GM21786 (cell line): Measurements from ENCODE around the gene LLGL2.
"Not testable (repeated sequence)": the region's sequence is repeated elsewhere in the genome, so short reads cannot be mapped to it uniquely, and the experiment has no call there.

Source experiments
- ATAC-seq: cut with Tn5 transposase; IDR thresholded peaks from one replicate; pipeline ENCODE4 v1.9.1; 2021; ENCODE audit not compliant: unreplicated experiment

The LLGL2 gene

DNA sequence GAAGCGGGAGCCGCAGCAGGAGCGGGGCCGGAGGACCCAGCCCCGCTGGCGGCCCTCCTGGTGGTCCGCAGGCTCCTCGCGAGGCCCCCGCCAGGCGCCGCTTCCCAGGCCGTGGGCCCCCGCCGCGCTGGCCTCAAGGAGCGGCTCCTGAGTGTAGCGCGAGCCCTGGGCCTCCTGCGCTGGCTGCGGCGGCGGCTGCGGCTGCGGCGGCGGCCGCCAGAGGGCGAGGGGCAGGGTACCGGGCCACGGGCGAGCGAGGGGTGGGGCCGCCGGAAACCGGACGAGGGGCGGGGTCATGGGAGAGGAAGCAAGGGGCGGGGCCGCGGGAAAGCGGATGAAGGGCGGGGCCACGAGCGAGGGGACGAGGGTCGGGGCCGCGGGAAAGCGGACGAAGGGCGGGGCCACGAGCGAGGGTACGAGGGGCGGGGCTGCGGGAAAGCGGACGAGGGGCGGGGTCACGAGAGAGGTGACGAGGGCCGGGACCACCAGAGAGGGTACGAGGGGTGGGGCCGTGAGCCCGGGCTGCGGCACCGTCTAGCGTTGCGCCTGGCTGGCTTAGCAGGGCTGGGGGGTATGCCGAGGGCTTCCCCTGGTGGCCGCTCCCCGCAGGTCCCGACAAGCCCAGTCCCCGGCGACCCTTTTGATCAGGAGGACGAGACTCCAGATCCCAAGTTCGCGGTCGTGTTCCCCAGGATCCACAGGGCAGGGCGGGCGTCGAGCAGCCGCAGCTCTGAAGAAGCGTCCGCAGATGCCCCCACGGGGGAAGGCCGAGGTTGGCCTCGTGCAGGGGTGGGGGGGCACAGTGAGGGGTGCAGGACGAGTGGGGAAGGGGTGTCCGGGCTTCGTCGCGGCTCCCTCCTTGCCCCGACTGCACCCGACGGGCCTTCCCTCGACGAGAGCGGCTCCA, 63.8 kb downstream of the LLGL2 start:
- peak; percentile 68 for ATAC-seq

DNA sequence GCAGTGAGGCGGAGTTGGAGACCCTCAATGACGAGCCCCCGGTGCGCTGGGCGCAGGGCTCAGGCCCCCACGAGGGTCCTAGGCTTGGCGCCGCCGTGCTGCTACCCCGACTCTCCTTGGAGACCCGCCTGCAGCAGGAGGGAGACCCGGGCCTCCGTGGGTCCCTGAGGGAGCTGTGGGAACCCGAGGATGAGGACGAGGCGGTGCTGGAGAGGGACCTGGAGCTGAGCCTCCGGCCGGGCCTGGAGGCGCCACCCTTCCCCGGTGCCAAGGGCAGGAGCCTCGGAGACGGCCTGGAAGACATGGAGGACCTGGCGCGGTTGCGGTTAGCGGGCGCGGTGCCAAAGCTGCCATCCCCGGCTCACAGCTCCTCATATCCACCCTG, 64.4 kb downstream of the LLGL2 start:
- ATAC-seq: no peak

DNA sequence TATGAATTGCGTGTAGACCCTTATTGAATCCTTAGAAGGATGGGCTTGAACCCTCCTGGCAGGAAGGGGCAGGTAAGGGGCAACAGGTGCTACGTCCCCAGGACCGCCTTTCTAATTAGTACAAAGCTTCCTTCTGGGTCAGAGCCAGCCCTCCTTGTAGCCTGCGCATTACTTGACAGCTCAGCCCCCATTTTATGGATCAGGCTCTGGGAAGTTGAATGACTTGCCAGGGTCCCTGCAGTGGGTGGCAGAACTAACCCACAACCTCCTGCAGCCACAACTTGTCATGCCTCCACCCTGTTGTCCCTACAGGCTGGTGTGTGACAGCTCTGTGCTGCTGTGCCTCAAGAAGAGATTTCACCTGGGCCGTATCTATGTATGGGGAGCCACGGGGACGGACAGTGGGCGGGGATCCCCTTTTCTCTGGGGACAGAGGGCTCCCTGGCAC, 64.8 kb downstream of the LLGL2 start:
- no peak for ATAC-seq

DNA sequence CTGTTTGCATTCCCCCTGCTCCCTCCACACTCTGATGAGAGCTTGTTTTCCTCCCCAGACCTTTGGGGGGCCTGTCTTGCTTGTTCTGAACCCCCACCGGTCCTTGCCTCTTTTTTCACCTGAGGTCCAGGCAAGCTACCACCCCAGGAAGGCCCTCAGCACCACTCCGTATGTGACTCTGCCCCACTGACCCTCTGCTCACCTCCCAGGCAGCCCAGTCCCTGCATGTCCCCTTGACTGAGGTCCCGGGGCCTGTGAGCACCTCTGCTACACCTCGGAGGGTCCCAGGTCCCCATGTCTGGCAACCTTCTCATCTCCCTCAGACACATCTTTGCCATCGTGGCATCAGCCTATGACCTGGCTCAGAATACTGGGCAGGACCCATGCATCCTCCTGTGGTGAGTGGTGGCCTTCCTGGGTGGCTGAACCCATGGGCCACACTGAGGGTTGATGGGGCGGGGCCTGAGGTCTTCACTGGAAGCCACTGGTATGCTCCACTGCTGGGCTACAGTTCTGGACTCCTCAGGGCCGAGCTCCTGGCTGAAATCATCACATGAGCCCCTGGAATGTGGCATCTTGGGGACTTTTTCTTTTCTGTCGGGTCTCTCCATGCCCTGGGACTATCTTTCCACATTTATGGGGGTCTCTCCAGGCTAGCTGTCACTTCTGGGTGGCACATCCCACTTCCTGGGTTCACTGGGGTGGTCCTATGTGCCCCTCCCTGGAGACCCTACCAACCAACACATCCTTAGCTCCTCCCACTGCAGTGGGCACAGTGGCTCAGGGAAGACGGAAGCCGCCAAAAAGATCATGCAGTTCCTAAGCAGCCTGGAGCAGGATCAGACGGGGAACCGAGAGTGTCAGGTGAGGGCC, 65.6 kb downstream of the LLGL2 start:
- ATAC-seq: no peak

DNA sequence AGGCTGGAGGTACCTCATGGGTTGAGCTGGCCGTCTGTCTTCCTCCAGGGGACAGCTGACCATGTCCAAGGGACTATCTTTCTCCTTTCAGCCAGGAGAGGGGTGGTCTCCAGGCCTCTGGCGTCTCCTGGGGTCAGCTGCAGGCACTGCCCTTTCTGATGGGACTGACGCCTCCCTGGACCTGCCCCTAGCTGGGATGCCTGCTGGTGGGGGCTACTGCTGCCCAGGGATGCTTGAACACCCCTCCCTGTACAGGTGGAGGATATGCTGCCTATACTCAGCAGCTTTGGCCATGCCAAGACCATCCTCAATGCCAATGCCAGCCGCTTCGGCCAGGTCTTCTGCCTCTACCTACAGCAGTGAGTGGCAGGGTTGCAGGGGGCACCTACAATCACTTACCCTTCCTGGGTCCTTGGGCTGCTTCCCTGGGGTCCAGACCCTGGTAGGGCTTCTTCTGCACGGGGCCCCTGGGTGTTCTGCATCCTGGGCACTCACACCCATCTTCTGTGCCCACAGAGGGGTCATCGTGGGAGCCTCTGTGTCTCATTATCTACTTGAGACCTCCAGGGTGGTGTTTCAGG, 66.3 kb downstream of the LLGL2 start:
- no peak for ATAC-seq

DNA sequence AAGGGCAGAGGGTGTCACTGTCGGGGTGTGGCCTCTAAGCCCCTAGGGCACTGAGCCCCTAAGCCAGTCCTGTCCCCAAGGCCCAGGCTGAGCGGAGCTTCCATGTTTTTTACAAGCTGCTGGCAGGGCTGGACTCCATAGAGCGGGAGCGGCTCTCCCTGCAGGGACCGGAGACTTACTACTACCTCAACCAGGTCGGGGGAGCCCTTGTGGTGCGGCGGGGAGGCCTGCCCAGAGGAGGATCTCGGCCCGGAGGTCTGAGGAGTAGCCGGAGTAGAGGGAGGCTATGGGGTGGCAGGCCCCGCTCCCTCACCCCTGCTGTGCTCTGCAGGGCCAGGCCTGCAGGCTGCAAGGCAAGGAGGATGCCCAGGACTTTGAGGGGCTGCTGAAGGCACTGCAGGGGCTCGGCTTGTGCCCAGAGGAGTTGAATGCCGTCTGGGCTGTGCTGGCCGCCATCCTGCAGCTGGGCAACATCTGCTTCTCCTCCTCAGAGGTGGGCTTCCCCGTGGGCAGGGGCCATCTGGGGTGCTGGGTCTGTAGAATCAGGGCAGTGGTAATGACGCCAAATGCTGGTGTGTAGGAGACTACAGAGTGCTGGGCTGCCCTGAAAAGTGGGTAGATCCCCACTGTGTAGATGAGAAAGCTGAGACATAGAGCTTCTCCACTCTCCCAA, 67.0 kb downstream of the LLGL2 start:
- ATAC-seq: no peak

DNA sequence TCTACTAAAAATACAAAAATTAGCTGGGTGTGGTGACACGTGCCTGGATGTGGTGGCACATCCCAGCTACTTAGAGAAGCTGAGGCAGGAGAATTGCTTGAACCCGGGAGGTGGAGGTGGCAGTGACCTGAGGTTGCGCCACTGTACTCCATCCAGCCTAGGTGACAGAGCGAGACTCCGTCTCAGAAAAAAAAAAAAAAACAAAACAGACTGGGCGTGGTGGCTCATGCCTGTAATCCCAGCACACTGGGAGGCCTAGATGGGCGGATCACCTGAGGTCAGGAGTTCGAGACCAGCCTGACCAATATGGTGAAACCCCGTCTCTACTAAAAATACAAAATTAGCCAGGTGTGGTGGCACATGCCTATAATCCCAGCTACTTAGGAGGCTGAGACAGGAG, 67.9 kb downstream of the LLGL2 start:
- ATAC-seq: not testable (repeated sequence)

DNA sequence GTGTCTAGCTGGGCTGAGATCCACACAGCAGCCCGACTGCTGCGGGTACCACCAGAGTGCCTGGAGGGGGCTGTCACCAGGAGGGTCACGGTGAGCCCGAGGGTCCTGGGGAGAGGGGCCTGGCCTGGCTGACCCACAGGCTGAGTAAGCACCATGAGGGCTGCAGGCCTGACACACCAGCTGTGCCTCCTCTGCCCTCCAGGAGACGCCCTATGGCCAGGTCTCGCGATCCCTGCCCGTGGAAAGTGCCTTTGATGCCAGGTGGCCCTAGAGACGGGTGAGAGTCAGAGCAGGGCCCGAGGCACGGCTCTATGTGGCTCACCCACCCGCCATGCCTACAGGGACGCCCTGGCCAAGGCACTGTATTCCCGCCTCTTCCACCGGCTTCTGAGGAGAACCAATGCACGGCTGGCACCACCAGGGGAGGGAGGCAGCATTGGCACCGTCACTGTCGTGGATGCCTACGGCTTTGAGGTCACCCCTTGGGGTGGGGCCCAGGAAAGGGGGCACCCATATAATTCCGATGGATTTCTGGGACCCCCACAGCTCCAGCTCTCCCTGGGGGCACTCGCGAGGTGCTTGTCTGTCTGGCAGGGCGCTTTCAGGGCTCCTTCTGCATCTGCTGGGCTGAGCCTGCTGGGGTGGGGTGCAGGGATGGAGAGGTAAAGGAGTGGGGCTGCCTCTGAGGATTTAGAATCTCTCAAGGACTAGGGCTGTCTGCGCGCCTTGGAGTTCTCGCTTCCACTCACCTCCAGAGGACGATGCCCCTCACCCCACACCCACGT, 69.2 kb downstream of the LLGL2 start:
- ATAC-seq: no peak

DNA sequence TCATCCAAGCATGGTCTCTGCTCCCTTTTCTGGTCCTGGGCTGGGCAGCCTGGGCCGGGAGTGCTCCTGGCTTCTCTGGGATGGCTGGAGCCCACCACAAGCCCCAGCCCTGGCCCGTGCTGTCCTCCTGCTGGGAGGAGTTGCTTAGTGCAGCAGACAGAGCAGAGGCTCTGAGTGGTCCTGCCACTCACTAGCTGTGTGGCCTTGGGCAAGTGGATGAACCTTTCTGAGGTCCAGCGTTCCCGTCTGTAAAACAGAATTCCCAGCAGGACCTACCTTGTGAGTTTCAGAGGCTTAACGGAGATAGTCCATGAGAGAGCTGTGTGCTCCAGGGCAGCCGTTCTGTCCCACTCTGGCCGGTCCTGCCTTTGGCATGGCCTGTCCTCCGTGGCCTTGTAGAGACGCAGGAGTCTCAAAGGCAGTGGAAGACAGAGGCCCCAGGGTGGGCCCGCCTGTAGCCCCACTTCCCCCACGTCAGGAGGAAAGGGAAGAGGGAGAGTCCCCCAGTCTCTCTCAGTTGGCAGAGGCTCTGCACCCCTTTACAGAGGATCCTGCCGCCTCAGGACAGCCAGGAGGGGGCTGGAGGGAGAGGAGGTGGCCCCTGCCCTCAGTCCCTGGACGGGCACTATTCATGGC, 69.9 kb downstream of the LLGL2 start:
- no peak for ATAC-seq

DNA sequence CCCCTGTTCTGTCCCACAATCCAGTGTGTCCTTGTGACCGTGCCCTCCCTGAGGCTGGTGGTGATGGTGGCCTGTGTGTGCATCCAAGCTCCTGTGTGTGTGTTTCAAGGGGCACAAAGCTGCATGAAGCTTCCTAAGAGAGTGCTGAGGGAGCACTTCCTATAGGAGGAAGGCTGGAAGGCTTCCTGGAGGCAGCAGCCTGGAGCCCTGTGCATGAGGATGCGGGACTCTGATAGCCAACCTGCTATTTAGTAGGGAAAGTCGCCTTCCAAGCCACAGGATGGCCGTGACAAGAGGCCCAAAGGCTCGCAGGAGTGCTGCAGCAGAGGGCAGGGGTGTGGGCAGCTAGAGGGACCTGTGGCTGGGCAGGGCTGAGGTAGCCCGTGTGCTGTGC, 70.4 kb downstream of the LLGL2 start:
- ATAC-seq: no peak

DNA sequence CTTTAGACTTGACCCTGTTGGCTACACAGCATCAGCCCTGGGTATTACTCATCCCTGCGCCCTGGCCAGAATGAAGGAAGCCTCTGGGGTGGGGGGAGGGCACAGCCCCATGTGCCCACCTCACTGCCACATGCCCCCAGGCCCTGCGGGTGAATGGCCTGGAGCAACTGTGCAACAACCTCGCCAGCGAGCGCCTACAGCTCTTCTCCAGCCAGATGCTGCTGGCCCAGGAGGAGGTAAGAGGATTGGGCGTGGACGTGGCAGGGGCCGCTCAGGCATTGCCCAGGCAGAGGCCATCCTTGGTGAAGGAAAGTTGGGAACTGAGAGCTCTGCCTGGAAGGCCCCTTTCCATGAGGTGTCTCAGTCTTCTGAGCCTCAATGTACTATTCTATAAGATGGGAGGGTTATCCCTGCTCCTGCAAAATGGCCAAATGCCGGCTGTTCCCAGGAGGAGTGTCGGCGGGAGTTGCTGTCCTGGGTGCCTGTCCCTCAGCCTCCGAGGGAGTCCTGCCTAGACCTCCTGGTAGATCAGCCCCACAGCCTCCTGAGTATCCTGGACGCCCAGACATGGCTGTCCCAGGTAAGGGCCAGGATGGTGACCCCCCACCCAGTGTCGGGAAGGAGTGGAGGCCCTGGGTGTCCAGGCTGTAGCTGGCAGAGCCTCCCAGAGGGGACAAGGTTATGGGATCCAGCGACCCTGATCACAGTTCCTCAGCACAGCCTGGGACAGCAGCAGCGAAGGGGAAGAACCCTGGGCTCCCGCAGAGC, 71.0 kb downstream of the LLGL2 start:
- ATAC-seq: no peak

DNA sequence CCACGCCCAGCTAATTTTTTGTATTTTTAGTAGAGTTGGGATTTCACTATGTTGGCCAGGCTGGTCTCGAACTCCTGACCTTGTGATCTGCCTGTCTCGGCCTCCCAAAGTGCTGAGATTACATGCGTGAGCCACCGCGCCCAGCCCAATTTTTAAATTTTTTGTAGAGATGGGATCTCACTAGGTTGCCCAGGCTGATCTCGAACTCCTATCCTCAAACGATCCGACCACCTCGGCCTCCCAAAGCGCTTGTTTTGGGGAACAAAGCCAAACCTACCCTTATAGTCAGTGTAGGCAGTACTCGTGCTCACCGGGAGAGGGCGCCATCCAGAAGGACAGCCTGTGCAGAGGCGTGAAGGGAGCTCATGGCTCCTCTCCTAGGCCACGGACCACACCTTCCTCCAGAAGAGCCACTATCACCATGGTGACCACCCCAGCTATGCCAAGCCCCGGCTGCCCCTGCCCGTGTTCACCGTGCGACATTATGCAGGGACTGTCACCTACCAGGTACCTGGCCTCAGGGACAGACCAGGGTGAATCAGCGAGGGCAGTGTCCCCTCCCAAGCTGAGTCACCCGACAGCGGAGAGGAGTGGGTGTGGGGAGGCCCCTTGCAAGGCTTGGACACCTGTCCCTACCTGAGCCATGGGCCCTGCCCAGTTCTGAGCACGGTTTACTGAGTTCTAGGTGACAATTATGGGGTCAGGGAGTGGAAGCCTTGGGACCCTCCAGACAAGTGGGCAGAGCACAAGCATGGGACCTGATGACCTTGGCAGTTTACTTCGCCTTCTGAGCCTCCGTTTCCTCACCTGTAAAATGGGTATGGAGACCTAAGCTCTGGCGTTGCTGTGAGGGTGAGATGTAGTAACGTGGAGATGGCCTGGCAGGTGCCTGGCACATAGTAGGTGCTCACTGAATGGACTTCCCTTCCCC, 75.8 kb downstream of the LLGL2 start:
- ATAC-seq: no peak

DNA sequence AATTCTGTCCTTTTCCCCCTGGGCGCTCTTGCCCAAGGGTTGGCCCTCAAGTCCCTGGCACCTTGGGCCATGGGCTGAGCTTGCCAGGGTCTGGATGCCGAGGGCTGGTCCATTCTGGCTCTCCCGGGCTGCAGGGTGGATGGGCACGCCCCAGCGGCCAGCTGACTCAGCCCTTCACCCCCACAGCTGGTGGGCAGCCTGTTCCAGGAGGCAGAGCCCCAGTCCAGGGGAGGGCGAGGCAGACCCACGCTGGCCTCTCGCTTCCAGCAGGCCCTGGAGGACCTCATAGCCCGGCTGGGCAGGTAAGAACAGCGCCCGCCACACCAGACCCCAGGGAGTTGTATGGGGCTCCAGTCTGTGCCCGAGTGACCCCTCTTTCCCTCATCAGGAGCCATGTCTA, 77.1 kb downstream of the LLGL2 start:
- no peak for ATAC-seq

DNA sequence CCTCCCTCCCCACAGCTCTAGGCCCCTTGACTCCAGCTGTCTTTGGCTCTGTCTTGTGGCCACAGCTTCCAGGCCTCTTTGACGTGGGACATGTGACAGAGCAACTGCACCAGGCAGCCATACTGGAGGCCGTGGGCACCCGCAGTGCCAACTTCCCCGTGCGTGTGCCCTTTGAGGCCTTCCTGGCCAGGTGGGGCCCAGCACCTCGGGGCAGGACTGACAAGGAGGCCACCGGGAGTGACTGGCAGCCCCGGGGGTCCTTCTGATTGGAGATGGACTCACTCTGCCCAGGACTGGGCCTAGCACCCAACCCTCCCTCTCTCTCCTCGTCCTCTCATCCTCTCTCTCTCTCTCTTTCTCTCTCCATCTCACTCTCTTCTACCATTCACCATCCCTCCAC, 77.6 kb downstream of the LLGL2 start:
- no peak for ATAC-seq

DNA sequence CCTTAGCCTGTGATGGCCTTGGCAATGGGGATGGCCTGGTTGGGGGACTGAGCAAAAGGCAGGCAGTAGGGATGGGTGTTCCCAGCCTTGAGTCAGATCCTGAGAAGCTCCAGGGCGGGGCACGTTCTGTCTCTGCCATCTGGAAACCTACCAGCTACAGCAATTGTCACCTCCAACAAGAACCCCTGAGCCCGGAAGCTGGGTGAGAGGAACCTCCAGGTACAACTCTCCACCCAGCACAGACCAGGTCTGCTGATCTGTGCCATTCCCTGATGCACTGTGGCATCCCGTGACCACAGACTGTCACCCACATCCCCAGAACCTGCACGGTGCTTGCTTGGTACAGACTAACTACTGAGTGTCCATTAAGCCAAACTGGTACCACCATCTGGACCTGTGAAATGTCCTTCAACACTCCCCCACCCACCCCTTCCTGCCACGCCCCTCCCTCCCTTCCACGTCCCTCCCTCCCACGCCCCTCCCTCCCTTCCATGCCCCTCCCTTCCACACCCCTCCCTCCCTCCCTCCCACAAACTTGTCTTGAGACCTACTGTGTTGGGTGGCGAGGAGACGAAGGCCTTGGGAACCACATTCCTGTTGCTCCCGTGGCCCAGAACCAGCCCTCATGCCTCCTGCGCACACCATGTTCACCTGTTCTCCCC, 78.7 kb downstream of the LLGL2 start:
- ATAC-seq: no peak

DNA sequence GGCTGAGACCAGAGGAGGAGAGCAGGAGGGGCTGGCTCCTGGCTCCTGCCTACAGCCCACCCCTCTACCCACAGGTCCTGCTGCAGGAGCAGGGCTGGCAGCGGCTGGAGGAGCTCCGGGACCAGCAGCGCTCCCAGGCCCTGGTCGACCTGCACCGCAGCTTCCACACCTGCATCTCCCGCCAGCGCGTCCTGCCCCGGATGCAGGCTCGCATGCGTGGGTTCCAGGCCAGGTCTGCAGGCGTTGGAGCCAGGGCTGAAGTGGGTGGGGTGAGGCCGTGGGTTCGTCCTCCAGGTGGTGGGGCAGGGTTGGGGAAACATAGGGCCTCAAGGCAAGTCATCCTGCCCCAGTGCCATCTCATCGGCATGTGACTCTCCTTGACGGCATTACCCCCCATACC, 80.3 kb downstream of the LLGL2 start:
- no peak for ATAC-seq

DNA sequence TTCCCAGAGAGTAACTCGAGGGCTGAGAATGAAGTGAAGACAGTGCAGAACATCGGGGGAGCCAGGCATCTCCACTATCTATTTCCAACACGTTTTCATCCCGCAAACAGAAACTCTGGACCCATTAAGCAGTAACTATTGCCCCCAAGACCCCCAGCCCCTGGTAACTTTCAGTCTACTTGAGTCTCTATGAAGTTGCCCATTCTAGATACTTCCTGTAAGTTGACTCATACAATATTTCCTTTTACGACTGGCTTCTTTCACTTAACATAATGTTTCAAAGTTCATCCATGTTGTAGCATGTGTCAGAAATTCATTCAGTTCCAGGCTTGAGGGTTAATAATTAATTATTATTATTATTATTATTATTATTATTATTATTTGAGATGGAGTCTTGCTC, 81.6 kb downstream of the LLGL2 start:
- ATAC-seq: no peak
